Uterus (tissue), 2 donors: ENCODE data around the gene SHISA4.

Experiments used
- POLR2A ChIP-seq, 2 donors: fragments of 450-650 bp; IDR thresholded peaks; one replicate each; pipeline ENCODE4 v1.6.1; 2016; ENCODE audit warnings: antibody characterized with exemption in 2 of 2, mild to moderate bottlenecking in 1 of 2, moderate library complexity in 1 of 2
- TF ChIP-seq, protein P1 (sequence below), 4 experiments: fragments of 200-600 bp in 2 of 4; fragments of 450-650 bp in 2 of 4; sonication (generic) in 2 of 4; IDR thresholded peaks; one replicate each; pipeline ENCODE4 v1.5.1; 2016 to 2019; ENCODE audit warnings: antibody characterized with exemption in 4 of 4, mild to moderate bottlenecking in 2 of 4, moderate library complexity in 1 of 4

DNA sequence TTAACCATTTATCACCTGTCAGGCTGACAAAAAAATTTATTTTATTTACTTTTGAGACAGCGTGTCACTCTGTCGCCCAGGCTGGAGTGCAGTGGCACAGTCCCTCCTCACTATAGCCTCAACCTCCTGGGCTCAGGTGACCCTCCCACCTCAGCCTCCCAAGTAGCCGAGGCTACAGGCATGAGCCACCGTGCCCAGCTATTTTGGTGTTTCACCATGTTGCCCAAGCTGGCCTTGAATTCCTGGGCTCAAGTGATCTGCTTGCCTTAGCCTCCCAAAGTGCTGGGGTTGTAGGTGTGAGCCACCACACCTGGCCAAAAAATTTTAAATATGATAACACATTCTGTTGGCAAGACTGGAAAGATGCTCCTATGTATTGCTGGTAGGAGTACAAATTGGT is 48.6 kb upstream of the SHISA4 start:
- TF ChIP-seq, protein P1, sequence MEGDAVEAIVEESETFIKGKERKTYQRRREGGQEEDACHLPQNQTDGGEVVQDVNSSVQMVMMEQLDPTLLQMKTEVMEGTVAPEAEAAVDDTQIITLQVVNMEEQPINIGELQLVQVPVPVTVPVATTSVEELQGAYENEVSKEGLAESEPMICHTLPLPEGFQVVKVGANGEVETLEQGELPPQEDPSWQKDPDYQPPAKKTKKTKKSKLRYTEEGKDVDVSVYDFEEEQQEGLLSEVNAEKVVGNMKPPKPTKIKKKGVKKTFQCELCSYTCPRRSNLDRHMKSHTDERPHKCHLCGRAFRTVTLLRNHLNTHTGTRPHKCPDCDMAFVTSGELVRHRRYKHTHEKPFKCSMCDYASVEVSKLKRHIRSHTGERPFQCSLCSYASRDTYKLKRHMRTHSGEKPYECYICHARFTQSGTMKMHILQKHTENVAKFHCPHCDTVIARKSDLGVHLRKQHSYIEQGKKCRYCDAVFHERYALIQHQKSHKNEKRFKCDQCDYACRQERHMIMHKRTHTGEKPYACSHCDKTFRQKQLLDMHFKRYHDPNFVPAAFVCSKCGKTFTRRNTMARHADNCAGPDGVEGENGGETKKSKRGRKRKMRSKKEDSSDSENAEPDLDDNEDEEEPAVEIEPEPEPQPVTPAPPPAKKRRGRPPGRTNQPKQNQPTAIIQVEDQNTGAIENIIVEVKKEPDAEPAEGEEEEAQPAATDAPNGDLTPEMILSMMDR (IDR thresholded peaks at IDR 0.05): no peak
- TF ChIP-seq POLR2A (IDR thresholded peaks at IDR 0.05): no peak
